Tibial artery (tissue), 4 donors: Measurements from ENCODE around the gene HBE1.

Experiments
- DNase-seq, 2 donors: peaks; one replicate each; pipeline ENCODE4 v3.0.0-alpha.2; 2019
- H3K27ac ChIP-seq, 2 donors: fragments of 200-600 bp; sonication (generic) in 1 of 2; 1 replicate in 1 of 2; 2 replicates in 1 of 2; pipeline ENCODE4 v1.5.1; 2018 to 2019; ENCODE audit warnings: mild to moderate bottlenecking in 1 of 2
- H3K27me3 ChIP-seq, 2 donors: fragments of 200-600 bp; sonication (generic) in 1 of 2; one replicate each; pipeline versions ENCODE4 v1.5.1 to v1.6.0; 2016 to 2019
- H3K36me3 ChIP-seq, 3 donors: fragments of 200-600 bp; sonication (generic) in 2 of 3; one replicate each; pipeline ENCODE4 v1.5.1; 2016 to 2019; ENCODE audit warnings: mild to moderate bottlenecking in 2 of 3
- H3K4me1 ChIP-seq, 4 donors: fragments of 200-600 bp; sonication (generic) in 2 of 4; 1 replicate in 3 of 4; 2 replicates in 1 of 4; pipeline ENCODE4 v1.5.1; 2016 to 2019
- H3K4me3 ChIP-seq, 2 donors: fragments of 200-600 bp; sonication (generic) in 1 of 2; 1 replicate in 1 of 2; 2 replicates in 1 of 2; pipeline ENCODE4 v1.5.1; 2018 to 2019; ENCODE audit warnings: mild to moderate bottlenecking in 2 of 2
- H3K9me3 ChIP-seq, 3 donors: fragments of 200-600 bp; sonication (generic) in 1 of 3; one replicate each; pipeline ENCODE4 v1.5.1; 2016 to 2019
- CTCF ChIP-seq, 2 experiments: fragments of 200-600 bp in 1 of 2; fragments of 450-650 bp in 1 of 2; IDR thresholded peaks; one replicate each; pipeline ENCODE4 v1.5.1; 2017 to 2019; ENCODE audit warnings: antibody characterized with exemption in 2 of 2, mild to moderate bottlenecking in 1 of 2, moderate library complexity in 1 of 2
- intact Hi-C: fragments of 100-400 bp; cut with DNase I; formaldehyde crosslinking; loops from one replicate; pipeline ENCODE4 v1.15.0; 2023; ENCODE audit warnings: low total_unique reads

HBE1 gene

GRCh38 chr11:5224538-5225479, 44.9 kb downstream of the HBE1 start:
- Histone ChIP-seq H3K27me3 (no peaks in the 10 kb centered on the region), H3K27ac (no peak overlapping the region), H3K9me3 (no peaks in the 10 kb centered on the region), H3K36me3 (no peaks in the 10 kb centered on the region), H3K4me3 (no peak overlapping the region), H3K4me1 (no peaks in the 10 kb centered on the region)
- intact Hi-C loops = no loop called here
- TF ChIP-seq CTCF (IDR thresholded peaks at IDR 0.05) = no peak
- DNase-seq = no peak

GRCh38 chr11:5223686-5224085, 46.1 kb downstream of the HBE1 start:
- no peak for TF ChIP-seq CTCF (IDR thresholded peaks at IDR 0.05)
- DNase-seq = no peak
- Histone ChIP-seq H3K4me3 (no peak overlapping the region), H3K36me3 (no peaks in the 10 kb centered on the region), H3K4me1 (no peaks in the 10 kb centered on the region), H3K9me3 (no peaks in the 10 kb centered on the region), H3K27me3 (no peaks in the 10 kb centered on the region), H3K27ac (no peak overlapping the region)
- intact Hi-C loops = no loop called here

- Histone ChIP-seq H3K4me3 (no peak overlapping the region), H3K36me3 (no peaks in the 10 kb centered on the region), H3K27ac (no peak overlapping the region), H3K9me3 (no peaks in the 10 kb centered on the region), H3K4me1 (no peaks in the 10 kb centered on the region), H3K27me3 (no peaks in the 10 kb centered on the region)
- intact Hi-C loops = no loop called here
- no peak for TF ChIP-seq CTCF (IDR thresholded peaks at IDR 0.05)
- no peak for DNase-seq
Observed at GRCh38 chr11:5223146-5223545, 46.6 kb downstream of the HBE1 start.
